ENCODE measurements around the gene DHRSX.
"Not testable (repeated sequence)": the region's sequence is repeated elsewhere in the genome, so short reads cannot be mapped to it uniquely, and the experiment has no call there.

DHRSX gene

GRCh38 chrX:2226906-2227656 lies 273.7 kb downstream of the DHRSX start:
- H3K9ac ChIP-seq (ENCODE audit: low read length), result no peak overlapping the region
- H3K27me3 ChIP-seq (ENCODE audit: control insufficient read depth, insufficient read depth, low read length), result no peaks in the 10 kb centered on the region
- no peak overlapping the region for H3K4me3 ChIP-seq (ENCODE audit: low read depth, low read length)
- peaks cover 20% of the 10 kb centered on the region for H3K36me3 ChIP-seq (ENCODE audit: control insufficient read depth, insufficient read depth, low read length)
- peaks cover 41% of the 10 kb centered on the region for H3K9me3 ChIP-seq (ENCODE audit: control insufficient read depth, insufficient read depth, low read depth, low read length)
- H3K4me1 ChIP-seq (ENCODE audit: control insufficient read depth, insufficient read depth, low read length), result 0 out of 2 replicates have a peak, but pooled peaks cover 5% of the 10 kb centered on the region
- H3K27ac ChIP-seq (ENCODE audit: low read depth, low read length), result no peak overlapping the region

DNA sequence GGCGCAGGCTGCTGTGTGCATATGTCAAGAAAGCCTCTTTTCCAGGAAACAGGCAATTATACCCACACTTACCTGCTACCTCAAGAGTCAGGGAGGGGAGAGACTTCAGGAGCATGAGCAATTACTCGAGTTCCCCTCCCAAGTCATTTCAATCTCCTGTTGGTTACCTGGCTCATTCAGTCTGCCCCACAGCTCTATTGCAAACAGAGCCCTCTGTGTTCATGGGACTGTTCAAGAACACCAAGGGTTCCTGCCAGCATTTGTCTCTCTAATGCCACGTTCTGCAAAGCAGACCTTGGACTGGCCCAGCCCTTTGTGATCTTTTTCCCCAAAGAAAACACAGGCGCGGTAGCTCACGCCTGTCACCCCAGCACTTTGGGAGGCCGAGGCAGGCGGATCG lies 274.6 kb downstream of the DHRSX start:
- no peak overlapping the region for H3K27ac ChIP-seq (ENCODE audit: low read depth, low read length)
- H3K9me3 ChIP-seq (ENCODE audit: control insufficient read depth, insufficient read depth, low read depth, low read length), result peaks cover 49% of the 10 kb centered on the region
- 0 out of 2 replicates have a peak, but pooled peaks cover 5% of the 10 kb centered on the region for H3K4me1 ChIP-seq (ENCODE audit: control insufficient read depth, insufficient read depth, low read length)
- no peaks in the 10 kb centered on the region for H3K27me3 ChIP-seq (ENCODE audit: control insufficient read depth, insufficient read depth, low read length)
- H3K9ac ChIP-seq (ENCODE audit: low read length), result no peak overlapping the region
- H3K36me3 ChIP-seq (ENCODE audit: control insufficient read depth, insufficient read depth, low read length), result peaks cover 24% of the 10 kb centered on the region
- no peak overlapping the region for H3K4me3 ChIP-seq (ENCODE audit: low read depth, low read length)

- Histone ChIP-seq H3K4me3 (ENCODE audit: low read depth, low read length) (no peak overlapping the region), H3K9ac (ENCODE audit: low read length) (no peak overlapping the region), H3K27me3 (ENCODE audit: control insufficient read depth, insufficient read depth, low read length) (no peaks in the 10 kb centered on the region), H3K4me1 (ENCODE audit: control insufficient read depth, insufficient read depth, low read length) (0 out of 2 replicates have a peak, but pooled peaks cover 5% of the 10 kb centered on the region), H3K9me3 (ENCODE audit: control insufficient read depth, insufficient read depth, low read depth, low read length) (peaks cover 48% of the 10 kb centered on the region), H3K36me3 (ENCODE audit: control insufficient read depth, insufficient read depth, low read length) (peaks cover 30% of the 10 kb centered on the region), H3K27ac (ENCODE audit: low read depth, low read length) (no peak overlapping the region)
Observed at GRCh38 chrX:2224597-2225235, 276.1 kb downstream of the DHRSX start.

GRCh38 chrX:2224161-2224560 lies 276.6 kb downstream of the DHRSX start:
- no peaks in the 10 kb centered on the region for H3K27me3 ChIP-seq (ENCODE audit: control insufficient read depth, insufficient read depth, low read length)
- no peak overlapping the region for H3K9ac ChIP-seq (ENCODE audit: low read length)
- H3K9me3 ChIP-seq (ENCODE audit: control insufficient read depth, insufficient read depth, low read depth, low read length), result peaks cover 53% of the 10 kb centered on the region
- no peak overlapping the region for H3K27ac ChIP-seq (ENCODE audit: low read depth, low read length)
- 0 out of 2 replicates have a peak, but pooled peaks cover 5% of the 10 kb centered on the region for H3K4me1 ChIP-seq (ENCODE audit: control insufficient read depth, insufficient read depth, low read length)
- peaks cover 30% of the 10 kb centered on the region for H3K36me3 ChIP-seq (ENCODE audit: control insufficient read depth, insufficient read depth, low read length)
- H3K4me3 ChIP-seq (ENCODE audit: low read depth, low read length), result no peak overlapping the region

DNA sequence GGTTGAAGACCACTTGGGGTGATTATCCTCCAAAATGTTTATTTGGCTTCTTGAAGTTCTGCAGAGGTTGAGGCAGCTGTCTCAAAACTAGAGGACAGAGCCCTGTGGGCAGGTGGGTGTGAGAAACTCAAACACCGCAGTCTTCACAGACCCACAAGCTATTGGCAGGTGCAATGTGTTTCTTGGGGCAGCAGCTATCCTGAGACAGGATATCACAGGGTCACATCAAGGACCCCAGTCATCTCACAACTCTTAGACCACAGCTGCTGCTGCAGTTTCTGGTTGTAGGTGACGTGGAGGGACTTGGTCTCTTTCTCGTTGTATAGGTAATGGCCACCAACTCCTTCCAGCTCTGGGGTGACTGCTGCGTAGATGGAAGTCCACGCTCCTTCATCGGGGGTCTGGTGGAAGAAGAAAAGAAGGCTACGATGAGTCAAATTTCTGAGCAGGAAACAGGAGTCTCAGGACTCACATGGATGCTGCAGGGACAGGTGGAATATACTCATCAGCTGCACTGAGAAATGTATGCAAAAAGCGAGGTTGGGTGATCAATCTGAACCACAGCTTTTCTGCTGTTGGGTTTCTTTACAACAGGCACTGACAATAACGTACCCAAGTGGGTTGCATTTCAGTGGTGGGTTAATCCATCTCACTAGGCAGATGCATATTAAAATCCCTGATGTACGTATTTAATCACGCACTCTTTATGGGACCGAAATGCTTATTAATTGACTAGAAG lies 279.8 kb downstream of the DHRSX start:
- Histone ChIP-seq H3K9me3 (ENCODE audit: control insufficient read depth, insufficient read depth, low read depth, low read length) (peaks cover 66% of the 10 kb centered on the region), H3K4me1 (ENCODE audit: control insufficient read depth, insufficient read depth, low read length) (no peaks in the 10 kb centered on the region; the same call in 1 of the 2 replicates), H3K27me3 (ENCODE audit: control insufficient read depth, insufficient read depth, low read length) (no peaks in the 10 kb centered on the region), H3K36me3 (ENCODE audit: control insufficient read depth, insufficient read depth, low read length) (peaks cover 30% of the 10 kb centered on the region), H3K4me3 (ENCODE audit: low read depth, low read length) (no peak overlapping the region), H3K27ac (ENCODE audit: low read depth, low read length) (no peak overlapping the region), H3K9ac (ENCODE audit: low read length) (no peak overlapping the region)

DNA sequence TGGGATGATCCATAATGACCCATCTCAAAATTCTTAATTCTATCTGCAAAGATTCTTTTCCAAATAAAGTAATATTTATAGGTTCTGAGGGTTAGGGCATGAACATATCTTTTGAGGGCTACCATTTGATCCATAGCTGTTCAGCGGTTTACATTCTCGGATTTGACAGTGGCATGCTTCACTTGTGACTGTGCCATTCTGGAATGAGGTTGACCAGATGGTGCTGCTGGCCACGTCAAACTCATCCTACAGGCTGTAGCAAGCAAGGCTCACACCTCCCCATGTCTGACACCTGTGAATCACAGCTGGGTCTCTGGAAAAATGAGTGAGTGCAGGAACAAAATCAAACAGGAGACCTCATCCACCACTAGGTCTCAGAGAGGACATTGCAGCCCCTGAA lies 280.5 kb downstream of the DHRSX start:
- H3K9me3 ChIP-seq (ENCODE audit: control insufficient read depth, insufficient read depth, low read depth, low read length), result peaks cover 66% of the 10 kb centered on the region
- peaks cover 30% of the 10 kb centered on the region for H3K36me3 ChIP-seq (ENCODE audit: control insufficient read depth, insufficient read depth, low read length)
- H3K4me1 ChIP-seq (ENCODE audit: control insufficient read depth, insufficient read depth, low read length), result no peaks in the 10 kb centered on the region; the same call in 1 of the 2 replicates
- H3K9ac ChIP-seq (ENCODE audit: low read length), result no peak overlapping the region
- no peak overlapping the region for H3K27ac ChIP-seq (ENCODE audit: low read depth, low read length)
- H3K4me3 ChIP-seq (ENCODE audit: low read depth, low read length), result no peak overlapping the region
- no peaks in the 10 kb centered on the region for H3K27me3 ChIP-seq (ENCODE audit: control insufficient read depth, insufficient read depth, low read length)

GRCh38 chrX:2214138-2214823 lies 286.5 kb downstream of the DHRSX start:
- H3K4me1 ChIP-seq (ENCODE audit: control insufficient read depth, insufficient read depth, low read length); H3K27me3 ChIP-seq (ENCODE audit: control insufficient read depth, insufficient read depth, low read length); H3K9ac ChIP-seq (ENCODE audit: low read length); H3K4me3 ChIP-seq (ENCODE audit: low read depth, low read length); H3K27ac ChIP-seq (ENCODE audit: low read depth, low read length); H3K36me3 ChIP-seq (ENCODE audit: control insufficient read depth, insufficient read depth, low read length): not testable (repeated sequence)
- H3K9me3 ChIP-seq (ENCODE audit: control insufficient read depth, insufficient read depth, low read depth, low read length), result peaks cover 23% of the 10 kb centered on the region

- not testable (repeated sequence) for H3K4me3 ChIP-seq (ENCODE audit: low read depth, low read length); H3K9ac ChIP-seq (ENCODE audit: low read length); H3K36me3 ChIP-seq (ENCODE audit: control insufficient read depth, insufficient read depth, low read length); H3K4me1 ChIP-seq (ENCODE audit: control insufficient read depth, insufficient read depth, low read length); H3K27ac ChIP-seq (ENCODE audit: low read depth, low read length); H3K27me3 ChIP-seq (ENCODE audit: control insufficient read depth, insufficient read depth, low read length)
- H3K9me3 ChIP-seq (ENCODE audit: control insufficient read depth, insufficient read depth, low read depth, low read length), result peaks cover 11% of the 10 kb centered on the region
Observed at GRCh38 chrX:2211667-2212066, 289.1 kb downstream of the DHRSX start.

DNA sequence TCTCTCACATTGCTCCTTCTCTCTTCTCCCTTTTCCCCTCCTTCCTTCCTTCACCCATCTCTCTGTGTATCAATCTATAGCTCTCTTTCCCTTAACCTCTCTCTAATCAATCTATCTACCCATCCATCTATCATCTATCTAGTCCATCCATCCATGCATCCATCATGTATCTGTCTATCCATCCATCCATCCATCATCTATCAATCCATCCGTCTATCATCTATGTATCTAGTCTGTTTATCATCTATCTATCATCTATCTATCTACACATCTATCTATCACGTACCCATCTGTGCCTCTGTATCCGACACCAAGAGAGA lies 307.5 kb downstream of the DHRSX start:
- H3K27ac ChIP-seq (ENCODE audit: low read depth, low read length), result no peak overlapping the region
- H3K27me3 ChIP-seq (ENCODE audit: control insufficient read depth, insufficient read depth, low read length), result no peaks in the 10 kb centered on the region
- H3K9me3 ChIP-seq (ENCODE audit: control insufficient read depth, insufficient read depth, low read depth, low read length), result peaks cover 13% of the 10 kb centered on the region; the same call in 1 of the 2 replicates
- no peak overlapping the region for H3K4me3 ChIP-seq (ENCODE audit: low read depth, low read length)
- no peak overlapping the region for H3K9ac ChIP-seq (ENCODE audit: low read length)
- peaks cover 8% of the 10 kb centered on the region; the same call in 1 of the 2 replicates for H3K4me1 ChIP-seq (ENCODE audit: control insufficient read depth, insufficient read depth, low read length)
- no peaks in the 10 kb centered on the region for H3K36me3 ChIP-seq (ENCODE audit: control insufficient read depth, insufficient read depth, low read length)

GRCh38 chrX:2192584-2193272 lies 308.0 kb downstream of the DHRSX start:
- H3K4me1 ChIP-seq (ENCODE audit: control insufficient read depth, insufficient read depth, low read length), result peaks cover 8% of the 10 kb centered on the region; the same call in 1 of the 2 replicates
- no peak overlapping the region for H3K4me3 ChIP-seq (ENCODE audit: low read depth, low read length)
- H3K27me3 ChIP-seq (ENCODE audit: control insufficient read depth, insufficient read depth, low read length), result no peaks in the 10 kb centered on the region
- H3K27ac ChIP-seq (ENCODE audit: low read depth, low read length), result no peak overlapping the region
- peaks cover 13% of the 10 kb centered on the region; the same call in 1 of the 2 replicates for H3K9me3 ChIP-seq (ENCODE audit: control insufficient read depth, insufficient read depth, low read depth, low read length)
- no peak overlapping the region for H3K9ac ChIP-seq (ENCODE audit: low read length)
- H3K36me3 ChIP-seq (ENCODE audit: control insufficient read depth, insufficient read depth, low read length), result no peaks in the 10 kb centered on the region

All from HUES6 (cell line).